IPS DF 6.9 (cell line): ENCODE data around the gene TP53RK.

Source experiments
- DNase-seq: peaks from one replicate; pipeline ENCODE4 v3.0.0-alpha.2; 2013; ENCODE audit warnings: low read depth, low spot score
- H3K27ac ChIP-seq: one replicate; pipeline ENCODE4 v1.5.1; 2013; ENCODE audit warnings: low read length, control low read depth
- H3K27me3 ChIP-seq: 2 replicates; pipeline ENCODE4 v1.6.1; 2013; ENCODE audit warnings: mild to moderate bottlenecking, low read length; ENCODE audit not compliant: control insufficient read depth, insufficient read depth
- H3K36me3 ChIP-seq: 2 replicates; pipeline ENCODE4 v1.6.1; 2013; ENCODE audit warnings: low read length; ENCODE audit not compliant: control insufficient read depth, insufficient read depth
- H3K4me1 ChIP-seq: 2 replicates; pipeline ENCODE4 v1.6.1; 2013; ENCODE audit warnings: low read length; ENCODE audit not compliant: control insufficient read depth, insufficient read depth
- H3K4me3 ChIP-seq: 2 replicates; pipeline ENCODE4 v1.5.1; 2013; ENCODE audit warnings: mild to moderate bottlenecking, low read length
- H3K9me3 ChIP-seq: 2 replicates; pipeline ENCODE4 v1.6.1; 2013; ENCODE audit warnings: low read length, inconsistent platforms; ENCODE audit not compliant: control insufficient read depth, insufficient read depth
- WGBS: extraction: QIAGEN DNeasy Blood & Tissue Kit; methylation state at CpG from one replicate; pipeline ENCODE4 v1.1.7; 2013; ENCODE audit warnings: mixed read lengths, missing lambda C conversion rate; ENCODE audit not compliant: insufficient read length, insufficient coverage; 5-methylcytosine and 5-hydroxymethylcytosine counted together

Gene TP53RK

GRCh38 chr20:46705378-46705729 lies 16.1 kb upstream of the TP53RK start:
- H3K27me3 ChIP-seq, result no peaks in the 10 kb centered on the region
- DNase-seq, result no peak
- no CpG with 5 or more reads among the region's 4 CpGs for WGBS
- H3K36me3 ChIP-seq, result no peaks in the 10 kb centered on the region
- H3K4me1 ChIP-seq, result peaks cover 4% of the 10 kb centered on the region; the same call in 1 of the 2 replicates
- H3K27ac ChIP-seq, result no peak overlapping the region
- no peaks in the 10 kb centered on the region for H3K9me3 ChIP-seq
- H3K4me3 ChIP-seq, result no peak overlapping the region

DNA sequence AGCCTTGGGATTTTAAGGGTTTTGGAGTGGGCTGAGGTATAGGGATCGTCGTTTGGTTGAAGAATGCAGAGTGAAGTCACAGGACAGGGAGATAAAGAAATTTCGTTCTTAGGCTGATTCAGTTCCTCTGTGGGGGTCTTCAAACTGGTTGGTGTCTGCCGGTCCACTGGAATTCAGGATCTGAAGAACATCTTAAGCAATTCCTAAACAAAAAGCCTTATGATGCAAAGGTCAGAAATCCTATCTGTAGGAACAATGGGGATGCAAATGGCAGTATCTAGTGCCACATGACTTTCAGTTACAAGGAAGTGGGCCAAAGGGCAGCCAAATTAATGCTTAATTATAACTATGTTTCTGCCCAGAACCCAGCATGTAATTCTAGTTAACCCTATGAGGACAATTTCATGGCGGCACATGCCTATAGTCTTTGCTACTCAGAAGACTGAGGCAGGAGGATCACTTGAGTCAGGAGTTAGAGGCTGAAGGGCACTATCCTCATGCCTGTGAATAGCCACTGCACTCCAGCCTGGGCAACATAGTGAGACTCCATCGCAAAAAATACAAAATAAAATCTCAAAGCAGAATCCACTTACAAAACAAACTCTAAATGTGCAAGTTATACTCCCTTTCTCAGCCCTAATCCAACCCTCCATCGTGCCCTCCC lies 15.6 kb upstream of the TP53RK start:
- no peak for DNase-seq
- WGBS, result no CpG with 5 or more reads among the region's 7 CpGs
- Histone ChIP-seq H3K9me3 (no peaks in the 10 kb centered on the region), H3K36me3 (no peaks in the 10 kb centered on the region), H3K27ac (no peak overlapping the region), H3K4me1 (peaks cover 3% of the 10 kb centered on the region; the same call in 1 of the 2 replicates), H3K27me3 (no peaks in the 10 kb centered on the region), H3K4me3 (no peak overlapping the region)

DNA sequence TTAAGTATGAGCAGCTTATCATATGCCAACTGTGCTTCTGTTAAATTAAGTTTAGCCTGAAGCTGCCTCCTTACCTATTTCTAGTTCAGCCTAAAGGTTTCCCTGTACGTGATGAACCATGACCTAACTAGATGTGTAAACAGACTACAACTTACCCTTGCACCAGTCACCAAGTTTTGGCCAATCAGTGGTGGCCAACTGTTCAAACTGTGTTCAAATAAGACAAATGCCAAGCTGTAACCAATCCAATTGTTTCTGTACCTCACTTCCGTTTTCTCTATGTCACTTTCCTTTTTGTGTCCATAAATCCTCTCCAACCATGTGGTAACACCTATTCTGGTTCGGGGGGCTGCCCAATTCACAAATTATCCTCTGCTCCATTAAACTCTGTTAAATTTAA lies 14.2 kb upstream of the TP53RK start:
- Histone ChIP-seq H3K4me3 (no peak overlapping the region), H3K4me1 (no peaks in the 10 kb centered on the region), H3K27me3 (no peaks in the 10 kb centered on the region), H3K9me3 (no peaks in the 10 kb centered on the region), H3K27ac (no peak overlapping the region), H3K36me3 (no peaks in the 10 kb centered on the region)
- no peak for DNase-seq
- no CpG with 5 or more reads among the region's 3 CpGs for WGBS

DNA sequence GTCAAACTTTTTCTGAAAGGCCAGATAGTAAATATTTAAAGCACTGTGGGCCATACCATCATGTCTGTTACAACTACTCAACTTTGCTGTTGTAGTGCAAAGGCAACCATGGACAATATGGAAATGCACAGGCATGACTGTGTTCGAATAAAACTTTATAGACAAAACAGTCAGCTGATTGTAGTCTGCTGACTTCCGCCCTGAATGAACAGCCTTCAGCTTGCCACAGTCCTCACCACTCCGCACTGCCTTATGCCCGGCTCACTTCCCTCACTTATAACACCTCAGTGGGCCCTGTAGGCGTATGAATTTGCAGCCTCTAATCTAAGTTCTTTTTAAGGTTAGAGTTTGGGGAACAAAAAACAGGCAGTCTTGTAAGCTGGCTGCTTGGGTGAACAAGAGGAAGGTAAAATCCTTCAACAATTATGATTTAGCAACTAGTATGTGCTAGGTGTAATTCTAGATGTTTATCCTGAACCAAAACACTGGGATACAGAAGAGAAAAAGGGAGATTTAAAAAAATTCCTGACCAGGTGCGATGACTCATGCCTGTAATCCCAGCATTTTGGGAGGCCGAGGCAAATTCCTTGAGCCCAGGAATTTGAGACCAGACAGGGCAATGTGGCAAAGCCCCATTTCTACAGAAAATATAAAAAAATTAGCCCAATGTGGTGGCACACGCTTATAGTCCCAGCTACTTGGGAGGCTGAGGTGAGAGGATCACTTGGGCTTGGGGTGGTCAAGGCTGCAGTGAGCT lies 13.4 kb upstream of the TP53RK start:
- no CpG with 5 or more reads among the region's 8 CpGs for WGBS
- Histone ChIP-seq H3K4me3 (no peak overlapping the region), H3K9me3 (no peaks in the 10 kb centered on the region), H3K27ac (no peak overlapping the region), H3K27me3 (no peaks in the 10 kb centered on the region), H3K36me3 (no peaks in the 10 kb centered on the region), H3K4me1 (no peaks in the 10 kb centered on the region)
- DNase-seq, result no peak

DNA sequence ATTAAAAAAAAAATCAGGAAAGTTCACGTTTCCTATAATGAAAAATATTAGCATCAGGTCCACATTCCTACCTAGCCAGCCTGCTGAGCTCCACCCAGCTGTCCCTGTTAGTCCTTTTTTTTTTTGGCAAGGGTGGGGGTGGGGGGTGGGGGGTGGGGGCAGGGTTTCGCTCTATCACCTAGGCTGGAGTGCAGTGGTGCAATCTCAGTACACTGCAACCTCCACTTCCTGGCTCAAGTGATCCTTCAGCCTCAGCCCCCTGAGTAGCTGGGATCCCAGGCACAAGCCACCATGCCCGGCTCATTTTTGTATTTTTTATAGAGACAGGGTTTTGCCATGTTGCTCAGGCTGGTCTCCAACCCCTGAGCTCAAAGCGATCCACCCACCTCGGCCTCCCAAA lies 12.7 kb upstream of the TP53RK start:
- no CpG with 5 or more reads among the region's 5 CpGs for WGBS
- Histone ChIP-seq H3K9me3 (no peaks in the 10 kb centered on the region), H3K27me3 (no peaks in the 10 kb centered on the region), H3K36me3 (no peaks in the 10 kb centered on the region), H3K4me3 (no peak overlapping the region), H3K27ac (no peak overlapping the region), H3K4me1 (no peaks in the 10 kb centered on the region)
- DNase-seq, result no peak

DNA sequence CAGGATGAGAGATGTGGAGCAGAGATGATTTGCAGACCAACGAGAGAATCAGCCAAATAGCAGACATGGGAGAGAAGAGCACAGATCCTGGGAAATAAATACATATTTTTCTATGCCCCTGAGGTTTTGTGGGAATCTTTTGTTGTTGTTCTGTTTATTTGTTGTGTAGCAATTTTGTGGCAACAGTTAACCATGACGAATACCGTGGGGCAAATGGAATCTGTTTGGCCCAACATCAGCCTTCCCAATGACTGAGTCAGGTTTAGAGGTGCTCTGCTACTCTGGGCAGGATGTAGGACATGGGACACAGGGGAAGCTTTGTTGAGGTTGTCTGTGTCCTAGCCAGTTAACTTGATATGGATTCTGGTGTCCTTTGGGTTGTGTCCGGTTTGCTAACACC lies 12.3 kb upstream of the TP53RK start:
- H3K4me1 ChIP-seq, result no peaks in the 10 kb centered on the region
- H3K9me3 ChIP-seq, result no peaks in the 10 kb centered on the region
- no peak overlapping the region for H3K27ac ChIP-seq
- no CpG with 5 or more reads among the region's 4 CpGs for WGBS
- DNase-seq, result no peak
- no peaks in the 10 kb centered on the region for H3K36me3 ChIP-seq
- H3K27me3 ChIP-seq, result no peaks in the 10 kb centered on the region
- H3K4me3 ChIP-seq, result no peak overlapping the region

DNA sequence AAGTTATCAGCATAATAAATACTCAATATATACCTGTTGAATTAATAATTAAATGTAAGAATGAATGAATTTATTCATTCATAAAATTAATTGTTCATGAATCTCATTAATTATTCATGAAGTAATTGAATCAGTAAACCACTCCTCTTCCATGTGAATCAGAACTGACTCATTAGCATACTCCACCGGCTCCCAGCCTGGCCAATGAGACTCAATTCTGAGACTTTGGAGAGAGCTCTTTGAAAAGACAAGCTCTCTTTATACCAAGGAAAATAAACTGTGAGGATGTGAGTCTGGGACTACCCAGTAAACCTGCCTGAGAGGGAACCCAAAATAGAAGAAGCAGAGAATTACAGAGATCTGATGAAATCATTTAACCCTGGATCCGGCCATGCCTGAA lies 11.8 kb upstream of the TP53RK start:
- WGBS, result no CpG with 5 or more reads among the region's 2 CpGs
- H3K36me3 ChIP-seq, result no peaks in the 10 kb centered on the region
- no peaks in the 10 kb centered on the region for H3K27me3 ChIP-seq
- H3K4me3 ChIP-seq, result no peak overlapping the region
- no peak overlapping the region for H3K27ac ChIP-seq
- DNase-seq, result no peak
- H3K4me1 ChIP-seq, result no peaks in the 10 kb centered on the region
- no peaks in the 10 kb centered on the region for H3K9me3 ChIP-seq

- DNase-seq, result no peak
- no peaks in the 10 kb centered on the region for H3K27me3 ChIP-seq
- no peak overlapping the region for H3K27ac ChIP-seq
- H3K4me1 ChIP-seq, result no peaks in the 10 kb centered on the region
- H3K36me3 ChIP-seq, result no peaks in the 10 kb centered on the region
- H3K4me3 ChIP-seq, result no peak overlapping the region
- WGBS, result no CpG with 5 or more reads among the region's 6 CpGs
- H3K9me3 ChIP-seq, result no peaks in the 10 kb centered on the region
Measured at GRCh38 chr20:46700481-46700880, 11.2 kb upstream of the TP53RK start.

DNA sequence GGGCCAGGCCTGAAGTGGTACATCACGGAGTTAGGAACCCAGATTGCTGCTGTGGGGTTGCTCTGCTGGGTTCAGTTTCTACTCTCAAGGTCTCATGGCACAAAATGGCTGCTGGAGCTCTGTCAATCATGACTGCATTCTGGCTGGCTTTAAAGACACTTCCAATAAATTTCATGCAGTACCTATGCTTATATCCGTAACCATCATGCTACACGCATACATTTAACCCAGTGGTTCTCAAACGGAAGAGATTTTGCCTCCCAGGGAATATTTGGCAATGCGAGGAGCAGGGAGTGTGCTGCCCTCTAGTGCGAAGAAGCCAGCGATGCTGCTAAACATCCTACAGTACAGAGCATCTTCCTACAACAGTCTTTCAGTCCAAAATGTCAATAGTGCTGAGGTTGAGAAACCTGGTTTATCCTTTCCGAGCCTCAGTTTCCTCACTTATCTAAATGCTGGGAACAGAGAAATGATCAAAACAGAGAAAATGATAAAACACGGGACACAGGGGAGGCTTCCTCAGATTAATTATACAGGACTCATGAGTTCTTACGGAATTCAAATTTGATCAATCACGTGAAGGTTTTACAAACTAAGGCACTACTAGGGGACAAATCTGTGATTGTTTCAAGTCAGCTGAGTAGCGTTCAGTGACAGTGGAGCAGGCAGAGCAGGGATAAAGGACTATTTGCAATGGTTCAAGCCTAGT lies 10.6 kb upstream of the TP53RK start:
- Histone ChIP-seq H3K36me3 (no peaks in the 10 kb centered on the region), H3K27ac (no peak overlapping the region), H3K27me3 (no peaks in the 10 kb centered on the region), H3K4me3 (no peak overlapping the region), H3K9me3 (no peaks in the 10 kb centered on the region), H3K4me1 (no peaks in the 10 kb centered on the region)
- no CpG with 5 or more reads among the region's 12 CpGs for WGBS
- DNase-seq, result no peak

DNA sequence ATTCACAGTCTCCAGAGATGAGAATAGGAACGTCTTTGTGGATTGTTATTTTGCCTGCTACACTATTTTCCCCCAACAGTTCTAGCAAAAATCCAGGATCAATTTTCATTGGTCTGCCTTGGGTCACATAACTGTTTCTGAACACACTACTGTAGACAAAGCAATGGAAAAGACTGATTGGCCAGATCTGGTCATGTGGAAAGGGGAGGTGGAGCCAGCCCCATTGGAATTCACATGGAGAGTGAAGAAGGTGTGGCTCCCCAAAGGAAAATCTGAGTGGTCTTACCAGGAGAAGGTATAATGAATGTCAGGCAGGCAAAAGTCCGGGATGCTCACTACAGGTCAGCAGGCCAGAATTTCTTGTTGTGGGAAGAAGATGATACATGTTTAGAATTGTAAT lies 9.5 kb upstream of the TP53RK start:
- H3K27me3 ChIP-seq, result no peaks in the 10 kb centered on the region
- H3K27ac ChIP-seq, result no peak overlapping the region
- DNase-seq, result no peak
- H3K4me1 ChIP-seq, result no peaks in the 10 kb centered on the region
- H3K36me3 ChIP-seq, result no peaks in the 10 kb centered on the region
- WGBS, result no CpG with 5 or more reads among the region's 2 CpGs
- no peaks in the 10 kb centered on the region for H3K9me3 ChIP-seq
- H3K4me3 ChIP-seq, result no peak overlapping the region
